GM18517 (cell line): ENCODE results near the gene CBX3.
"Not testable (repeated sequence)": the region's sequence is repeated elsewhere in the genome, so short reads cannot be mapped to it uniquely, and the experiment has no call there.

Experiments used
- ATAC-seq: cut with Tn5 transposase; IDR thresholded peaks from one replicate; pipeline ENCODE4 v1.9.1; 2021; ENCODE audit warnings: mild to moderate bottlenecking, moderate library complexity; ENCODE audit not compliant: unreplicated experiment

The CBX3 gene

DNA sequence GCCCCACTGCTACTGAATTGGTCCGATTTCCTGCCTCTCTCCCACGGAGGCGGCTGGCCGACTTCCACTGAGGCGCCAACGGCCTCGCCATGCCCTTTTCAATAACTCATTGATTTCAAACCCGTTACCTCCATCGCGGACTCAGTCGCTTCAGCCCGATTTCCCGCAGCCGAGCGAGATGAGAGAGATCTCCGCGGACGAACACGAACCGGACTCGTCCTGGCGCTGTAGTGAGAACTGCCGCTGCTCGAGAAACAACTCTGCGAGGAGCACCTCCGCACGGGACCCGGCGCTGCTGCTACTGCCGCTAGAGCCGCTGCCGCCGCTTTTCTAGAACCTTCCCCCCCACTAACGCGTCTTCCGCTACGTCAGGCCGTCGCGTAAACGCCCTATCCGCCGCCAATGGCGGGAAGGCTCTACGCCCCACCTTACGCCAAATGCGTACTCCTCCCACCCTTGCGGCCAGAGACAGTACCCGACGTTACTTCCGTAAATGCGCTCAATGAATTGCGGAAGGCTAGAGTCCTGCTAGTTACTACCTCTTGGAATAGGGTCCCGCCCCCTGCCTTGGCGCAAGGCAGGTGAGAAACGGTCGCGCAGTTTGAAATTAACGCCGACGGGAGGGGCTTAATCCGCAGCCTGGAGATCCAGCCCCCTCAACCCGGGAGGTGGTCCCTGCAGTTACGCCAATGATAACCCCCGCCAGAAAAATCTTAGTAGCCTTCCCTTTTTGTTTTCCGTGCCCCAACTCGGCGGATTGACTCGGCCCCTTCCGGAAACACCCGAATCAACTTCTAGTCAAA lies 900 bp upstream of the CBX3 start, which contains the start of gene HNRNPA2B1:
Gene HNRNPA2B1 (minus strand): TSS at position 303 of the 803 bp plus-strand sequence. CDS start 169 bp downstream, at position 134.
- peak; percentile 68 for ATAC-seq

DNA sequence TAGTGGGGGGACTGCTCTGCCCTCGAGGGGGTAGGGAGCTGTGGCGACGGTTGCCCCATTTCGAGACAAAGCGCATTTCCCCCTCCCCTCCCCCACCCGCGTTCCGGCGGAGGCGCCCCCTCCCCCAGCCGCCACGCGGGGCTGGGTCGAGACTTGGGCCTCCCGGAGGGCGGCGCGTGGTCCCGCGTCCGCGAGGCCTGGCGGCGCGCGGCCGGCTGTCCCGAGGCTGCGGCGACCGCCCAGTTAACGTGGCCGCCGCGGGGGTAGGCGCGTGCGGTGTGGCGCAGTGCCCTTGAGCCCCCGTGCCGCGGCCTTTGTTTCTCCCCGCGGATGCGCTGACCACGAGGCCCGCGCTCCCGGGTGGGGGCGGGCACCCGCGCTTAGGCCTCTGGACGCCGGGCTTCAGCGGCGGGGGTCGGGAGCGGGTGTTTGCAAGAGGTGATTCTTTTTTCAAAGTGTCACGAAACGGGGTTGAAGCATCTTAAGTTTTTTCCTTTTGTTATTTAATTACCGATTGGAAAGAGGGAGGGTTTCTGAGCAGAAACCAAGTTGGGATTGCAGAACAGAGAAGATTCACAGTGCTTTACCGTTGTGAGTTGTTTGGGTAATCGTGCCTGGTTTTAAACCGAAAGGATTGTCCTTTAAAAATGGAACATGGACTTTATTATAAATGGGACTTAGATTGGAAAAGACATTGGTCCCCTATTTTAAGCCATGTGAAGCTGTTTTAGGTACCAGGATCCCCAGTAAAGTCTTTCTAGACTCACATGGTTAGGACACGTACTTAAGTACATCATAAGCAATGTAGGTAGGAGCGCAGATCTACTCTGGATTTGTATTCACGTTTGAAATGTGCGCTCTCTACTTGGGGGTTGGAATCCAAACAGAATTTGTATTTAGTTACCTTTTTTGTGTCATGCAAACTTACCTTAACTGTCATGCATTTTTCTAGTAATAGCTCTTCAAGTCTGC lies 760 bp downstream of the CBX3 start:
- peak; percentile 3 for ATAC-seq

DNA sequence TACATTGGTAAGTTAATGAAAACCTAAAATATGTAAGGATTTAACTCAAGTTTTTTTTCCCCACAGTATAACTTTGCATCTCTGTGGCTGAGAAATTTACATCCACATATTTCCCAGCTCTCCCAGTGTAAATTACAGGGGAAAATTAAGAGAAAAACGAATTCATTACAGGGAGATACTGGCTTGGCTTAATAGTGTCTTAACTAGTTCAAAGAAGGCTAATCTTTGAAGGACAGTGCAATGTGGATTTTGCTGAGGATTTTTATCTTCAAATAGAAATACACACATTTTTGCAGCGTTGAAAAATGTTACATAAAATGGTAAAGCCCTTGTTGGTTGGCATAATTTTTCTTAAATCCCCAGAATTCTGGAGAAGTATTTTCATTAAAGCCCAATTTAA lies 1.5 kb downstream of the CBX3 start:
- no peak for ATAC-seq

DNA sequence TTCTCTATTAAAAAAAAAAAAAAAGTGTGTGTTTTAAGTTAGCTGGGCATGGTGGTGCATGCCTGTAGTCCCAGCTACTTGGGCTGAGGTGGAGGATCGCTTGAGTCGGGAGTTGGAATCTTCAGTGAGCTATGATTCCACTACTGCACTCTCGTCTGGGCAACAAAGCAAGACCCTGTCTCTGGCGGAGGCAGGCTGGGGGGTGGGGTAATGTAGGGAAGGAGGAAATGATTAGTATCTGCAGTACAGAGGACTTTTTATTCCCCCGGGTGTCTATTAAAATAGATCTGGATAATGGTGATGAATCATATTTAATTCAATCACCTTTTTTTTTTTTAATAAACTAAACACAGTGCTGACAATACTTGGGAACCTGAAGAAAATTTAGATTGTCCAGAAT lies 6.5 kb downstream of the CBX3 start:
- ATAC-seq = no peak

DNA sequence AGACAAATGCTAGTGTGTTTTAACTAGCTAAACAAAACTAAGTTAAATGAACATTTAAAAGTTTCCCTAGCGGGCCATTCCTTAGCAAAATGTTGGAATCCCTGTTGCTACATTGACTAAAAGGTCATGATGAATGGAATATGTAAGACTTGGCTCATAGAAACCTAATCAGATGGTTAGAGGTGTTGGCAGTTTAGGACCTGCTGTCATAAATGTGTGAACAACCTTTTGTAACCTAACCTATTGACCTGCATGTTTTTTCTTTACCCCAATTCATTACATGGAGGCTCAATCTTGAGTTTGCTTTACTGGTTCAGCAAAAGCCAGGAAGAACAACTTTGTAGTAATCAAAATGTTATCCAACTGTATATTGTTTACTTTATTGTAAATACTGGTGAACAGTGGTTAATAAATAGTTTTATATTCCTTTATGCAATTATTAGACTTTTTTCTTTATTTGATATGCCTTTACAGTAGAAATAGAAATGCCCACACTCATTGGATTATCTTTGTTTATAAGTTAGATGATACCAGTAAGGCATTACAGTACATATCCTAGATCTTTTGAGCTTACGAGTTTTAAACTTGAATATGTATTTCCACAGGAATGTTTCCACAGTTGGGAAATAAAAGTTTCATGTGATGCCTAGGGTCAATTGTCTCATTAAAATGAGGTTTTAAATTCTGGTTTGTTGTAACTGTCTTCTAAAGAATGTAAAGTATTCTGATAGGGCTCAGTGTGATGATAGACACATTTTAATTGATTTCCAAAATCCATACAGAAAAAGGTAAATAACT lies 11.6 kb downstream of the CBX3 start:
- ATAC-seq = no peak

DNA sequence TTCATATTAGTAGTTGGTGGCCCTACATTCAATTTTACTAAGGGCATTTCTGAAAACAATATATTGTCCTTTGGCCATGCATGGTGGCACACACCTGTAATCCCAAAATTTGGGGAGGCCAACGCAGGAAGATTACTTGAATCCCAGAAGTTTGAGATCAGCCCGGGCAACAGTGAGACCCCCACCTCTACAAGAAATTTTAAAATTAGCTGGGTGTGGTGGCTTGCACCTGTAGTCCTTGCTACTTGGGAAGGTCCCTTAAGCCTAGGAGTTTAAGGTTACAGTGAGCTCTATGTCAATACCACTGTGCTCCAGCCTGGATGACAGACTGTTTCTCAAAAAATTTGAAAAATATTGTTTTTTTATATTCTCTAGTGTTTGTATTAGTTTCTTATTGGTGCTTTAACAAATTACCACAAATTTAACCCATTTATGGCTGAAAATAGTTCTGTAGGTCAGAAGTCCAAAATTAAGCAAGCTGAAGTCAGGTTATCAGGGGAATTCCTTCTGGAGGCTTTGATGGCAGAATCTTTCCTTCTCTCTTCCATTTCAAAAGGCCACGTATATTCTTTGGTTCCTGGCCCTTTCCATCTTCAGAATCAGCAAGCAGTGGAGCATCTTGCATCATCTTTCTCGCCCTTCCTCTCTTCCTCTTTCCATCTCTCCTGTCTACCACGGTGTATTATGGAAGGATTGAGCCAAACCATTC lies 12.4 kb downstream of the CBX3 start:
- ATAC-seq = no peak

DNA sequence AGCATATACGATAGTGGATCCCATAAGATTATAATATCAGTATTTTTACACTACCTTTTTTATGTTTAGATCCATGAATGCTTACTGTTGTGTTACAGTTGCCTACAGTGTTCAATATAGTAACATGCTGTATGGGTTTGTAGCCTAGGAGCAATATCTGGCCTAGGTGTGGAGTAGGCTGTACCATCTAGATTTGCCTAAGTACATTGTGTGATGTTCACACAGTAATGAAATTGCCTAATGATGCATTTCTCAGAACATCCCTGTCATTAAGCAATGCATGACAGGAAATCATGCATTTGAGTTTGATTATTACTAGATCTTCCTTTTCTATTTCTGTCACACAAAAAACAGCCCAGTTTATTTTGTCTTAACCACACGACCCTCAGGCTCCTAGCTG lies 14.5 kb downstream of the CBX3 start:
- ATAC-seq = no peak

DNA sequence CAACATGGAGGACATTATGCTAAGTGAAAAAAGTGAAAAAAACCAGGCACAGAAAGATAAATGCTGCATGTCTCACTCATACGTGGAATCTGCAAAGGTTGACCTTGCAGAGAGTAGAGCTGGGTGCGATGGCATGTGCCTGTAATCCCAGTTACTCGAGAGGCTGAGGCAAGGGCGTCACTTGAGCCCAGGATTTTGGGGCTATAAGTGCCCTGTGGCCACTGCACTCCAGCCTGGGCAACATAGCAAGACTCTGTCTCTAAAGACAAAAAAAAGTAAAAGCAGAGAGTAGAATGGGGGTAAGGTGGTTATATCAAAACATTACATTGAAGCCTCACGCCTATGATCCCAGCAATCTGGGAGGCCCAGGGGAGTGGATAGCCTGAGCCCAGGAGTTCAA lies 22.8 kb downstream of the CBX3 start:
- ATAC-seq = no peak

DNA sequence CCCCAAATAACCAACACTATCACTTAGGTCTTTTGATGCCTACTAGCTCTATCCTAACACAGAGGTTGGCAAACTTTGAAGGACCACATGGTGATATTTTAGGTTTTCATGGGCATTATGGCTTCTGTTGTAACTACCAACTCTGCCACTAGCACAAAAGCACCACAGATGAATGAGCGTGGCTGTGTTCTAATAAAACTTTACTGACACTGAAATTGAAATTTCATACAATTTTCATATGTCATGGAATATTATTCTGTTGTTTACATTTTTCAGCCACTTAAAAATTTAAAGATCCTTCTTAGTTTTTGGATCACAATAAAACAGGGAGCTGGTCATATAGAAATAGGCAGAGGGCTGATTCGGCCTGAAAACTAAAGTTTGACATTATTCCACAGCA lies 26.4 kb downstream of the CBX3 start:
- no peak for ATAC-seq

DNA sequence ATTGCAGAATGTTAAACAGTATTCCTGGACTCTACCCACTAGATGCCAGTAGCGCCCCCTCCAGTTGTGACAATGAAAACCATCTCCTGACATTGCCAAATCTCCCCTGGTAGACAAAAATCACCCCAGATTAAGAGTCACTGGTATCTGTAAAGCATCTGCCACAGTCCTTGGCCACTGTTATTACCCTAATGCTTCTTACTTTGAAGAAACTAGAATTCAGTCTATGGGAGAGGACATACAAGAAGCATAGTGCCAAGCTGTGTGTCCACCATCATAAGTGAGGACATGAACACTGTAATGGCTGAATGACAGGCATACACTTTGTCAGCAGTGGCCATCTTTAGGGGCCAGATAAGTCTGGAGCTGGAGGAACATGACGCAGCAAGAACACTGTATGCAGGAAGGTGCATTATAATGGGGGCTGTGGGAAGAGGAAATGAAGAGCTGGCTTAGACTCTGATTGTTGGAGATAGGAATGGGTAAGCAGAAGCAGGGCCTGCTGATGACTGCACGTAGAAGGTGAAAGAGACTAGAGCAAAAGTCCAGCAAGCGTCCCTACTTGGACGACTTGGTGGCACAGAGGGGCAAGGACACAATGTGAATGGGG lies 32.5 kb downstream of the CBX3 start:
- ATAC-seq = no peak

DNA sequence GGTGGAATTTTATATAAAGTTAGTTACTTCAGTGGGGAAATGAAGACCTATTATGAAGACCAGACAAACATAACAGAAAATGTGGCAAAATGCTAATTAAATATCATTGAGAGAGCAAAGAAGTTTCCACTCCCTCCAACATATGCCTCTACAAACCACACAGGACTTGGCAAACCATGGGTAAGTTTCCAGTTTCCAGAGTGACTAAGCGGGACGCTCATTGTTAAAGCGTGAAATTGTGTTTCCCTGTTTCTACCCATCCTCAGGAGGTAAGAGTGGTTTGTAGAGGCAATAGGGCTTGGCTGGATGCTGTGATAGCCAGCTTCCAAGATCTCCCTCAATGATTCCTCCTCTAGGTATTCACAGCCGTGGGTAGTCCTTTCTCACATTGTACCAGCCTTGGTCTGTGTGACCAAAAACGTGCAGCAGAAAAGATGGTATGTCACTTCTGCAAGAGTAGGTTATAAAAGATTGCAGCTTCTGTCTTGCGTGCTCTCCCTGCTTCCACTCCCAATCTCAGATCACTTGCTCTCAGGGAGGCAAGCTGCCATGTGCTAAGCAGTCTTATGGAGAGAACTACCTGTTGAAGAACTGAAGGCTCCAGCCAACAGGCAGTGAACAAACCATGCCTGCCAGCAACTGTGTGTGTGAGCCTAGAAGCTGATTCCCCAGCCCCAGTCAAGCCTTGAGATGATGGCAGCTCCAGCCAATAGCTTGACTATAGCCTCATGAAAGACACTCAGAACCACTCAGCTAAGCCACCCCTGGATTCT lies 35.7 kb downstream of the CBX3 start:
- ATAC-seq = no peak

DNA sequence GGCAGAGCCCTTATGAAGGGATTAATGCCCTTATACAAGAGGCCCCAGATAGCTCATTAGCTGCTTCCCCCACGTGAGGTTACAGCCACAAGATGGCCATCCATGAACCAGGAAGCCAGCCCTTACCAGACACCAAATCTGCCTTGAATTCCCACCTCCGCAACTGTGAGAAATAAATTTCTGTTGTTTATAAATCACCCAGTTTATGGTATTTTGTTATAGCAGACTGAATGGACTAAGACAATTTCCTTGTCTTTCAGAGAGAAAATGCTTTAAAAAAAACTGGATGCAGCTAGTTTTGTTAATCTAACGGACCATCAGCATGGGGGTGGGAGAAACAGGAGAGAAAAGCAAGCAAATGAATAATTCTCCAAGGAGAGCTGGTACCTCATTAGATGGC lies 36.5 kb downstream of the CBX3 start:
- no peak for ATAC-seq

DNA sequence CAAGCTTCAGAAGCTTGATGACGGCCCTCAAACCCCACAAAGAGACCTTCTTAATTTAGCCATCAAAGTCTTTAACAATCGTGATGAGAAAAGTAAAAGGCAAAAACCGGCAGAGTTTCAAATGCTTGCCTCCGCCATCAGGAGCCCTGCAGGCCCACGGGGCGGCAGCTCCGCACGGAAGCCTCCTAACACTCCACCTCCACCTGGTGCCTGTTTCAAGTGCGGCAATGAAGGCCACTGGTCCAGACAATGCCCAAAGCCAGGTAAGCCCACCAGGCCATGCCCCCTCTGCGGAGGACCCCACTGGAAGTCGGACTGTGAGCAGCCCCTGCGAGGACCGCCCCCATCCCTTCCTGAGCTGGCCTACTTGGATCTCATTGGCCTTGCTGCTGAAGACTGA lies 43.6 kb downstream of the CBX3 start:
- no peak for ATAC-seq

DNA sequence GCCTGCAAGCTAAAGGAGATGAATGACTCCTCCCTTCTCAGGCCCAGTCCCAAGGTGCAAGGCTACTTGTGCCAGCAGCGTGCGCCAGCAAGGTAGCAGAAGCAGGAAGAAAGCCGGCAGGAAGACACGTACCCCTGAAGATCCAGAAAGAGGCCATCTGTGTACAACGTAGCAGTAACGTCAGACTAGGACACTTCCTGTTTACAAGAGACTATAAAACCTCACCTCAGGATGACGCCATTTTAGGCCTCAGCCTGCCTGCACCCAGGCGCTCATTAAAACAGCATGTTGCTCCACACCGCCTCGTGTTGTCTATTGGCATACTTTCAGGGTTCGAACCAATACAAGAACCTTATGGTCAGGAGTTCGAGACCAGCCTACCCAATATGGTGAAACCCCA lies 48.7 kb downstream of the CBX3 start:
- ATAC-seq = no peak

DNA sequence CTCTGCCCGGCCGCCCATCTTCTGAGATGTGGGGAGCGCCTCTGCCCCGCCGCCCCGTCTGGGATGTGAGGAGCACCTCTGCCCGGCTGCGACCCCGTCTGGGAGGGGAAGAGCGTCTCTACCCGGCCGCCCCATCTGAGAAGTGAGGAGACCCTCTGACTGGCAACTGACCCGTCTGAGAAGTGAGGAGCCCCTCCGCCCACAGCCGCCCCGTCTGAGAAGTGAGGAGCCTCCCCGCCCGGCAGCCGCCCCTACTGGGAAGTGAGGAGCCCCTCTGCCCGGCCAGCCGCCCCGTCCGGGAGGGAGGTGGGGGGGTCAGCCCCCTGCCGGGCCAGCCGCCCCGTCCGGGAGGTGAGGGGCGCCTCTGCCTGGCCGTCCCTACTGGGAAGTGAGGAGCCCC lies 60.3 kb downstream of the CBX3 start:
- ATAC-seq = not testable (repeated sequence)
